Fibroblast of pulmonary artery (primary cell): Measurements from ENCODE around the gene LEO1.

Experiments used
- DNase-seq: peaks from one replicate; pipeline ENCODE4 v3.0.0-alpha.2; 2010; ENCODE audit warnings: low read depth
- H3K4me3 ChIP-seq: replicated peaks from 2 replicates; pipeline ENCODE4 v1.5.1; 2011; ENCODE audit warnings: low read depth, mild to moderate bottlenecking, control low read depth, low read length, moderate library complexity
- TF ChIP-seq, protein P1 (sequence below): IDR thresholded peaks from 2 replicates; pipeline ENCODE4 v1.5.1; 2011; ENCODE audit warnings: mild to moderate bottlenecking, control low read depth, low read length, inconsistent platforms; ENCODE audit errors: missing control alignments

The LEO1 gene

DNA sequence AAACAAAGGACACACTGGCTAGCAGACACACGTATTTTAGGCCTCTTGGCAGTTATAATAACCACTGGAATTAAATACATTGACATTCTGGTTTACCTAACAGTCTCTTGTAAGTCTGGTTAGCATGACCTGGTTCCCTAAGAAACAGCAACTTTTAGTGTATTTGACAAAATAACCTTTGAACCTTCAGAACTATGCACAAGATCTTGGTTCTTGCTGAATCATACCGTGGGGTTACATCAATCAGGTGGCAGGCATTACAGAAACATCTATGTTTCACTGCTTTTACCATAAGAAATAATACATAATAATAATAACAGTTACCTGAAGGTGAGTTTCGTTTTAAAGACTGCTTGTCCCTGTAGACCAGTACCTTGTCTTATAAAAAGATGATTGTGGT is 18.8 kb downstream of the LEO1 start:
- no peak overlapping the region for H3K4me3 ChIP-seq
- TF ChIP-seq, protein P1, sequence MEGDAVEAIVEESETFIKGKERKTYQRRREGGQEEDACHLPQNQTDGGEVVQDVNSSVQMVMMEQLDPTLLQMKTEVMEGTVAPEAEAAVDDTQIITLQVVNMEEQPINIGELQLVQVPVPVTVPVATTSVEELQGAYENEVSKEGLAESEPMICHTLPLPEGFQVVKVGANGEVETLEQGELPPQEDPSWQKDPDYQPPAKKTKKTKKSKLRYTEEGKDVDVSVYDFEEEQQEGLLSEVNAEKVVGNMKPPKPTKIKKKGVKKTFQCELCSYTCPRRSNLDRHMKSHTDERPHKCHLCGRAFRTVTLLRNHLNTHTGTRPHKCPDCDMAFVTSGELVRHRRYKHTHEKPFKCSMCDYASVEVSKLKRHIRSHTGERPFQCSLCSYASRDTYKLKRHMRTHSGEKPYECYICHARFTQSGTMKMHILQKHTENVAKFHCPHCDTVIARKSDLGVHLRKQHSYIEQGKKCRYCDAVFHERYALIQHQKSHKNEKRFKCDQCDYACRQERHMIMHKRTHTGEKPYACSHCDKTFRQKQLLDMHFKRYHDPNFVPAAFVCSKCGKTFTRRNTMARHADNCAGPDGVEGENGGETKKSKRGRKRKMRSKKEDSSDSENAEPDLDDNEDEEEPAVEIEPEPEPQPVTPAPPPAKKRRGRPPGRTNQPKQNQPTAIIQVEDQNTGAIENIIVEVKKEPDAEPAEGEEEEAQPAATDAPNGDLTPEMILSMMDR, result no peak

DNA sequence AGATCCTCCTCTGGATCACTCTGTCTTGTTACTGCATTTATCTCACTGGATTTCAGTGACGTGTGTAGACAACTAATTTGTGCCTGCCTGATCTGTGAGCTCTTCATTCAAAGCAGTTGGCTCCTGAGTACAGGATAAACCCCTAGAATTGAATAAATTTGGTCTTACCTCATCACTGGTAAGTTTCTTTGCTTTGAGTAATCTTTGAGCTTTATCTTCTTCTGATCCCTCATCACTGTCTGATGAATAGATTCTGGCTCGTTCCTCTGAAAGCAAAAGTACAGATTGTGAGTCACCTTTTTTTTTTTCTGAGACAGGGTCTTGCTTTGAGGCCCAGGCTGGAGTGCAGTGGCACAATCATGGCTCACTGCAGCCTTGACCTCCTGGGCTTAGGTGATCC is 24.5 kb downstream of the LEO1 start:
- no peak for DNase-seq
- TF ChIP-seq, protein P1, result no peak
- no peak overlapping the region for H3K4me3 ChIP-seq

More for the DNA sequence above, 18.8 kb downstream of the LEO1 start:
- DNase-seq, result no peak

DNA sequence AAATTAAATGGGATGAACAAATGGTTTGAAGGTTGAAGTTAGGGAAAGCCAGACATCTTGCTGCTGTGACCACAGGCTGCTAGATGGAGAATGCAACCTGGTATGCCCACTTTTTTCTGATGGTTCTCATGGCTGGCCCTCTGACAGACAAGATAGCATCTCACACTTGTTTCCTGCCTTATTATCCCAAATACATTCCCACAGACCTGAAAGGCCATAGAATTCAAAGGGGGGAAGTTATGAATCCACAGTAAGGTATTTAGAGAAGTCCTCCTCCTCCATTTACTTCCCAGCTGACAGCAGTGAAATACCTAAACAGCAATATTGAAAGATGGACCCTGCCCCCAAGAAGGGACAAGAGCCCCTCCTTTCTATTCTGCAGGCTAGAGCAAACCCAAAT is 32.4 kb downstream of the LEO1 start:
- TF ChIP-seq, protein P1, result no peak
- H3K4me3 ChIP-seq, result no peak overlapping the region
- DNase-seq, result peak; percentile 56

DNA sequence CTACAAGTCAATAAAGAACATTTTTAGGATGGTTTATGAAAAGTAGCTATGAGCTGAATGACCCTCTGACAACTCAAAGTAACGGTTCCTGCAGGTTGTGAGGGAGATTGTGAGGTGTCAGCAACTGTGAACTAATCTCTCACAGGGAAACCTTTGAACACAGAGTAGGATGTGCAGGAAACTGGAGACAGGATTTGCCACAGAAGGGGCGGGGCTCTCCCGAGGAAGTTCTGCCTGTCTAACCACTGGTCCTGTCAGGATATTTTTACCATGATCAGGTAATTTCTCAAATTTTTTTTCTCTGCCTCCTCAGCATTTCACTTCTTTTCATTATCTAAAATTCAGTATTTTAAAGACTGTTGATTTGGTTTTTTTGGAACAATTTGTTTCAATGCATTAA is 33.3 kb downstream of the LEO1 start:
- DNase-seq, result no peak
- TF ChIP-seq, protein P1, result no peak
- no peak overlapping the region for H3K4me3 ChIP-seq

DNA sequence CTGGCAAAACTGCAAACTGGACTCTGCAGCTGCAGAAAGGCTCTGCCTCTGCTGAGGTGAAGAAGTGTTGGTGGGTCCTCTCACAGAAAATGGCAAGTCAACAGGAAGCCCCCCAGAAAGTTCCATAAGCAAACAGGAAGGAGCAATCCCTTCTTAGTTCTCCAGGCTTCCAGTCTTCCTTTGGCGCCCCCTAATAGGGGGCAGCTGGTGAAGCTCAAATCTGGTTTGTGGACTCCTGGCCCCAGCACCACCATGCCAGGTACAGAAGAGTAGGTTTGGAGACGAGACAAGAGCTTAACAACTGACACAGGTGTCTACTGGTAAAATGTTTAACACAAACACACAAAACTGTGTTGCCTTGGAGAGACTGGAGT is 35.5 kb downstream of the LEO1 start:
- H3K4me3 ChIP-seq, result no peak overlapping the region
- no peak for DNase-seq
- TF ChIP-seq, protein P1, result no peak

DNA sequence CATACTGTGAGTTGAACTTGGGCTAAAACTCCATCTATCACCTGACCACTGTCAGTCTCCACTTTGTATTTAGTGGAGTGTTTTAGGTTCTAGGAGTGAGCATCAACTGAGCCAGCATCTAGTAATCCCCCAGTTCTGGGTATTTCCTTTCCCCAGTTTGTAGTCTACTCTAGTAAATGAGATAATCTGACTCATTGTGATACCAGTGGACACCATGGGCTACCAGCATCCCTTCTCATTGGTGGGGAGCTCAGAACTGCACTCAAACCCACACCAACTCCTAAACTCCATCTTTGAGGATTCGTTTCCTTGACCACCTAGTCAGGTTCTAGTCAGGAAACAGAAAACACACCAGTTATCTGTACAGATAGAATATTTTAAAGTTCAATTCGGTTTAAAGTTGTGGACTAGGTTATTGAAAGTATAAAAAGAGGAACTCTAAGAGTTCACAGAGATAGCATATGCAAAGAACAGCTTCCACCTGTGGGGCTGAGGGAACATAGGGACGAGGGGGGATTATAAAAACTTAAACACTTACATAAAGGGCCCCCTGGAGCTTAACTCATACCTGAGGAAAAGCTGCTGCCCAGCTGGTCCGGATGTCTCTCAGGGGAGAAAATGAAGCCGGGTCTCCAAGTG is 36.0 kb downstream of the LEO1 start:
- H3K4me3 ChIP-seq, result no peak overlapping the region
- TF ChIP-seq, protein P1, result no peak

DNA sequence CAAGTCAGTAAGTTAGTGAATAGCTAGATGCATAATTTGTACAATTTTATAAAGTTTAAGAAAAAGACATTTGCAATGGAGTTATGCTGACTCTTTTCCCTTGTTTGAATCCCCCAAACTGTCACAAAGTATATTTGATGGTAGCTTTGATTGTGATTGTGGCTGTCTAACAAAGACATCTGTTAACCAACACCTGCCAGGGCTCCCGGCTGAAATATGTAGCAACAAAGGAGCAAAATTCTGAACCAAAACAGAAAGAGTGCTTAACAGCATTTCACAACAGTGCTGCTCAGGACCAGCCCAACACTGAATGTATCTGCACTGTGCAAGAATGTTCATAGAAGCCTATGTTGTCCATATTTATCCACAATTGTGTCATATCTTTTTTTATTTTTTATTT is 39.4 kb downstream of the LEO1 start:
- DNase-seq, result no peak
- H3K4me3 ChIP-seq, result no peak overlapping the region
- TF ChIP-seq, protein P1, result no peak

More for the DNA sequence above, 36.0 kb downstream of the LEO1 start:
- DNase-seq, result no peak
